ENCODE data around the gene HIBADH.
A peak's percentile ranks its signal among the peaks of the same experiment; 100 is the strongest.

Gene HIBADH

GRCh38 chr7:27670177-27670576, 7.5 kb upstream of the HIBADH start:
- H3K4me1 Mint-ChIP-seq (ENCODE audit: low read depth in 2 of 2), result no peaks in the 10 kb centered on the region
- no peak for ATAC-seq (replicated peaks)
- DNase-seq, result no peak
- H3K9me3 Mint-ChIP-seq, result no peaks in the 10 kb centered on the region
- H3K27me3 Mint-ChIP-seq, result peaks cover 13 to 18% of the 10 kb centered on the region in 2 donors
- no peaks in the 10 kb centered on the region for H3K36me3 Mint-ChIP-seq (ENCODE audit: insufficient read depth)
- H3K27ac Mint-ChIP-seq, result no peak overlapping the region
- H3K4me3 Mint-ChIP-seq, result no peak overlapping the region

- Mint-ChIP-seq H3K9me3 (no peaks in the 10 kb centered on the region), H3K36me3 (ENCODE audit: insufficient read depth) (peaks cover 10% of the 10 kb centered on the region)
These were observed 2.8 kb upstream of the HIBADH start for GRCh38 chr7:27665531-27665930.

GRCh38 chr7:27663989-27664331, 1.3 kb upstream of the HIBADH start:
- ATAC-seq (replicated peaks) (no peak), DNase-seq (no peak)
- H3K36me3 Mint-ChIP-seq (ENCODE audit: insufficient read depth), result peaks cover 13% of the 10 kb centered on the region
- no peaks in the 10 kb centered on the region for H3K9me3 Mint-ChIP-seq
- H3K27ac Mint-ChIP-seq, result peak overlapping the region; percentile 88 to 92
- H3K4me1 Mint-ChIP-seq (ENCODE audit: low read depth in 2 of 2), result peaks cover 3 to 4% of the 10 kb centered on the region in 2 donors
- no peaks in the 10 kb centered on the region for H3K27me3 Mint-ChIP-seq
- H3K4me3 Mint-ChIP-seq, result peak overlapping the region in 1 of 2 donors; percentile 83

More at GRCh38 chr7:27665531-27665930, 2.8 kb upstream of the HIBADH start:
- ATAC-seq (replicated peaks), result no peak
- Mint-ChIP-seq H3K27ac (no peak overlapping the region), H3K27me3 (peaks cover 6 to 7% of the 10 kb centered on the region in 2 donors), H3K4me3 (no peak overlapping the region), H3K4me1 (ENCODE audit: low read depth in 2 of 2) (peaks cover 3 to 4% of the 10 kb centered on the region in 2 donors)
- DNase-seq, result no peak

GRCh38 chr7:27661811-27662489, 733 bp downstream of the HIBADH start:
- Mint-ChIP-seq H3K27ac (peak overlapping the region; percentile 88 to 92), H3K4me3 (peak overlapping the region; percentile 81 to 83), H3K27me3 (no peaks in the 10 kb centered on the region), H3K4me1 (ENCODE audit: low read depth in 2 of 2) (peaks cover 4 to 8% of the 10 kb centered on the region in 2 donors), H3K9me3 (no peaks in the 10 kb centered on the region), H3K36me3 (ENCODE audit: insufficient read depth) (peaks cover 13% of the 10 kb centered on the region)
- DNase-seq (peak in 1 of 3 experiments; percentile 5), ATAC-seq (replicated peaks) (no peak)

- Mint-ChIP-seq H3K4me3 (no peak overlapping the region), H3K27ac (no peak overlapping the region), H3K36me3 (ENCODE audit: insufficient read depth) (peaks cover 5% of the 10 kb centered on the region), H3K9me3 (no peaks in the 10 kb centered on the region), H3K4me1 (ENCODE audit: low read depth in 2 of 2) (peaks cover 2 to 9% of the 10 kb centered on the region in 2 donors), H3K27me3 (no peaks in the 10 kb centered on the region)
- ATAC-seq (replicated peaks) (no peak), DNase-seq (no peak)
These were observed 6.0 kb downstream of the HIBADH start for GRCh38 chr7:27656724-27657123.

GRCh38 chr7:27655184-27655583, 7.5 kb downstream of the HIBADH start:
- Mint-ChIP-seq H3K9me3 (no peaks in the 10 kb centered on the region), H3K4me1 (ENCODE audit: low read depth in 2 of 2) (peaks cover 2 to 15% of the 10 kb centered on the region in 2 donors), H3K27ac (no peak overlapping the region), H3K4me3 (no peak overlapping the region), H3K36me3 (ENCODE audit: insufficient read depth) (peaks cover 5% of the 10 kb centered on the region), H3K27me3 (no peaks in the 10 kb centered on the region)
- ATAC-seq (replicated peaks), result no peak
- DNase-seq, result no peak

- no peak for ATAC-seq (replicated peaks)
- H3K4me3 Mint-ChIP-seq, result no peak overlapping the region
- no peak overlapping the region for H3K27ac Mint-ChIP-seq
- no peak for DNase-seq
- peaks cover 4% of the 10 kb centered on the region for H3K36me3 Mint-ChIP-seq (ENCODE audit: insufficient read depth)
- no peaks in the 10 kb centered on the region for H3K9me3 Mint-ChIP-seq
- no peaks in the 10 kb centered on the region for H3K27me3 Mint-ChIP-seq
- H3K4me1 Mint-ChIP-seq (ENCODE audit: low read depth in 2 of 2), result peaks cover 2 to 10% of the 10 kb centered on the region in 2 donors
These were observed 10.2 kb downstream of the HIBADH start for GRCh38 chr7:27652518-27652917.

- H3K27ac Mint-ChIP-seq, result no peak overlapping the region
- ATAC-seq (replicated peaks) (no peak), DNase-seq (no peak)
- H3K4me3 Mint-ChIP-seq, result no peak overlapping the region
- H3K36me3 Mint-ChIP-seq (ENCODE audit: insufficient read depth), result peaks cover 7% of the 10 kb centered on the region
- no peaks in the 10 kb centered on the region for H3K27me3 Mint-ChIP-seq
- no peaks in the 10 kb centered on the region for H3K9me3 Mint-ChIP-seq
- peaks cover 2 to 10% of the 10 kb centered on the region in 2 donors for H3K4me1 Mint-ChIP-seq (ENCODE audit: low read depth in 2 of 2)
These were observed 11.0 kb downstream of the HIBADH start for GRCh38 chr7:27651702-27652101.

- Mint-ChIP-seq H3K27me3 (no peaks in the 10 kb centered on the region), H3K9me3 (no peaks in the 10 kb centered on the region), H3K36me3 (ENCODE audit: insufficient read depth) (peaks cover 7% of the 10 kb centered on the region), H3K27ac (no peak overlapping the region), H3K4me3 (no peak overlapping the region), H3K4me1 (ENCODE audit: low read depth in 2 of 2) (peaks cover 5 to 14% of the 10 kb centered on the region in 2 donors)
- ATAC-seq (replicated peaks) (no peak), DNase-seq (no peak)
These were observed 12.4 kb downstream of the HIBADH start for GRCh38 chr7:27650283-27650682.

GRCh38 chr7:27647489-27647888, 15.2 kb downstream of the HIBADH start:
- ATAC-seq (replicated peaks), result no peak

GRCh38 chr7:27647046-27647445, 15.6 kb downstream of the HIBADH start:
- H3K9me3 Mint-ChIP-seq, result no peaks in the 10 kb centered on the region
- no peak overlapping the region for H3K4me3 Mint-ChIP-seq
- H3K4me1 Mint-ChIP-seq (ENCODE audit: low read depth in 2 of 2), result peaks cover 4 to 14% of the 10 kb centered on the region in 2 donors
- no peak overlapping the region for H3K27ac Mint-ChIP-seq
- DNase-seq (no peak), ATAC-seq (replicated peaks) (no peak)
- no peaks in the 10 kb centered on the region for H3K27me3 Mint-ChIP-seq
- H3K36me3 Mint-ChIP-seq (ENCODE audit: insufficient read depth), result peaks cover 4% of the 10 kb centered on the region

More at GRCh38 chr7:27647489-27647888, 15.2 kb downstream of the HIBADH start:
- peaks cover 4% of the 10 kb centered on the region for H3K36me3 Mint-ChIP-seq (ENCODE audit: insufficient read depth)
- H3K9me3 Mint-ChIP-seq, result no peaks in the 10 kb centered on the region
- no peaks in the 10 kb centered on the region for H3K27me3 Mint-ChIP-seq
- H3K4me3 Mint-ChIP-seq, result no peak overlapping the region
- DNase-seq, result no peak
- peaks cover 5 to 14% of the 10 kb centered on the region in 2 donors for H3K4me1 Mint-ChIP-seq (ENCODE audit: low read depth in 2 of 2)
- no peak overlapping the region for H3K27ac Mint-ChIP-seq

GRCh38 chr7:27642271-27642670, 20.4 kb downstream of the HIBADH start:
- DNase-seq (no peak), ATAC-seq (replicated peaks) (no peak)
- Mint-ChIP-seq H3K4me3 (peak overlapping the region in 1 of 2 donors; percentile 45), H3K9me3 (no peaks in the 10 kb centered on the region), H3K27me3 (no peaks in the 10 kb centered on the region), H3K36me3 (ENCODE audit: insufficient read depth) (peaks cover 5% of the 10 kb centered on the region), H3K4me1 (ENCODE audit: low read depth in 2 of 2) (peaks cover 10 to 22% of the 10 kb centered on the region in 2 donors), H3K27ac (no peak overlapping the region)

- Mint-ChIP-seq H3K36me3 (ENCODE audit: insufficient read depth) (peaks cover 5% of the 10 kb centered on the region), H3K9me3 (no peaks in the 10 kb centered on the region), H3K27me3 (no peaks in the 10 kb centered on the region), H3K4me1 (ENCODE audit: low read depth in 2 of 2) (peaks cover 10 to 24% of the 10 kb centered on the region in 2 donors), H3K4me3 (peak overlapping the region in 1 of 2 donors; percentile 45), H3K27ac (peak overlapping the region; percentile 11 to 72)
- ATAC-seq (replicated peaks) (peak; percentile 51), DNase-seq (no peak)
These were observed 21.0 kb downstream of the HIBADH start for GRCh38 chr7:27641581-27642230.
